OCI-LY3 (cell line): ENCODE measurements around the gene RIPOR1.

Experiments
- CTCF ChIP-seq: fragments of 200-600, 300-600 bp; sonication (generic); IDR thresholded peaks from 2 replicates; pipeline ENCODE4 v1.5.1; 2014; ENCODE audit warnings: antibody characterized with exemption, low read length, low read depth
- EZH2phosphoT487 ChIP-seq: fragments of 200-600 bp; shearing (Covaris generic); IDR thresholded peaks from 2 replicates; pipeline ENCODE4 v1.6.1; 2018; ENCODE audit warnings: antibody characterized with exemption, mixed run types, low read depth

- TF ChIP-seq CTCF (no peak), EZH2phosphoT487 (no peak)
Observed at GRCh38 chr16:67509016-67509415, 19.6 kb upstream of the RIPOR1 start.
